HG03045 (cell line): Measurements from ENCODE around the gene CTNNBL1.

Source experiments
- ATAC-seq: cut with Tn5 transposase; IDR thresholded peaks from one replicate; pipeline ENCODE4 v1.9.1; 2021; ENCODE audit warnings: mild to moderate bottlenecking, moderate library complexity; ENCODE audit not compliant: unreplicated experiment

Gene CTNNBL1

GRCh38 chr20:37913567-37914366, 219.9 kb downstream of the CTNNBL1 start:
- no peak for ATAC-seq

GRCh38 chr20:37914367-37914671, 220.5 kb downstream of the CTNNBL1 start:
- ATAC-seq = no peak

- ATAC-seq = no peak
Observed at GRCh38 chr20:37914672-37915433, 221.0 kb downstream of the CTNNBL1 start.

GRCh38 chr20:37915434-37915787, 221.6 kb downstream of the CTNNBL1 start:
- ATAC-seq = no peak

- ATAC-seq = no peak
Observed at GRCh38 chr20:37915800-37916570, 222.2 kb downstream of the CTNNBL1 start.

GRCh38 chr20:37917461-37917860, 223.6 kb downstream of the CTNNBL1 start:
- ATAC-seq = no peak

- no peak for ATAC-seq
Observed at GRCh38 chr20:37918035-37918434, 224.2 kb downstream of the CTNNBL1 start.

- no peak for ATAC-seq
Observed at GRCh38 chr20:37919389-37920040, 225.7 kb downstream of the CTNNBL1 start.

- no peak for ATAC-seq
Observed at GRCh38 chr20:37920270-37920669, 226.4 kb downstream of the CTNNBL1 start.

GRCh38 chr20:37920679-37921322, 227.0 kb downstream of the CTNNBL1 start:
- ATAC-seq = no peak

GRCh38 chr20:37921341-37921929, 227.6 kb downstream of the CTNNBL1 start:
- ATAC-seq = peak; percentile 52
